Left renal pelvis (tissue), 4 donors: ENCODE results near the gene CSN2. TPM values are rescaled to one million over a fixed set of nuclear protein-coding genes. Genes with fewer than 3 reads are reported as not detected.

ENCODE experiments used
- DNase-seq, 4 donors: peaks; one replicate each; pipeline ENCODE4 v3.0.0-alpha.2; 2013; ENCODE audit warnings: low read depth in 4 of 4, low spot score in 3 of 4
- polyA plus RNA-seq, 4 donors: library from polyadenylated mRNA; unstranded; fragments of 120-200 nt; gene quantifications; one replicate each; pipeline ENCODE4 v1.2.1, GENCODE V29; 2013; ENCODE audit not compliant: insufficient read length in 4 of 4

Gene CSN2
- polyA plus RNA-seq, 4 donors, result not detected

GRCh38 chr4:69909195-69909594 is 56.3 kb downstream of the CSN2 start:
- no peak for DNase-seq

- no peak for DNase-seq
Measured at GRCh38 chr4:69907151-69907550, 58.4 kb downstream of the CSN2 start.

Other genes with a start within 250 kb of the CSN2 start
- 1 to 10 TPM in 1 of 4 donors, under 1 TPM in 3; 0.60 to 1.3 (median 0.65) TPM for gene SULT1B1, start 205.1 kb downstream of the CSN2 start, polyA plus RNA-seq
- gene SULT1E1, start 105.6 kb downstream of the CSN2 start, polyA plus RNA-seq, result 100 to 1,000 TPM; 114 to 751 (median 459) TPM
- under 1 TPM in 2 of 4 donors, not detected in 2; 0.19 to 0.23 TPM for gene CSN1S1, start 34.7 kb downstream of the CSN2 start, polyA plus RNA-seq
- gene STATH, start 30.2 kb upstream of the CSN2 start, polyA plus RNA-seq, result under 1 TPM in 3 of 4 donors, not detected in 1; 0.34 to 0.56 (median 0.40) TPM
- gene HTN3, start 62.7 kb upstream of the CSN2 start, polyA plus RNA-seq, result not detected
- gene HTN1, start 84.7 kb upstream of the CSN2 start, polyA plus RNA-seq, result under 1 TPM in 1 of 4 donors, not detected in 3; 0.05 TPM
- under 1 TPM in 3 of 4 donors, not detected in 1; 0.06 to 0.10 (median 0.07) TPM for gene PRR27, start 188.5 kb upstream of the CSN2 start, polyA plus RNA-seq
- gene ODAM, start 230.0 kb upstream of the CSN2 start, polyA plus RNA-seq, result 1 to 10 TPM in 3 of 4 donors, not detected in 1; 1.3 to 1.9 (median 1.3) TPM